Fibroblast of pulmonary artery (primary cell): ENCODE measurements around the gene AGAP1.

ENCODE experiments used
- DNase-seq: peaks from one replicate; pipeline ENCODE4 v3.0.0-alpha.2; 2010; ENCODE audit warnings: low read depth
- H3K4me3 ChIP-seq: replicated peaks from 2 replicates; pipeline ENCODE4 v1.5.1; 2011; ENCODE audit warnings: low read depth, mild to moderate bottlenecking, control low read depth, low read length, moderate library complexity
- TF ChIP-seq, protein P1 (sequence below): IDR thresholded peaks from 2 replicates; pipeline ENCODE4 v1.5.1; 2011; ENCODE audit warnings: mild to moderate bottlenecking, control low read depth, low read length, inconsistent platforms; ENCODE audit errors: missing control alignments

The AGAP1 gene

DNA sequence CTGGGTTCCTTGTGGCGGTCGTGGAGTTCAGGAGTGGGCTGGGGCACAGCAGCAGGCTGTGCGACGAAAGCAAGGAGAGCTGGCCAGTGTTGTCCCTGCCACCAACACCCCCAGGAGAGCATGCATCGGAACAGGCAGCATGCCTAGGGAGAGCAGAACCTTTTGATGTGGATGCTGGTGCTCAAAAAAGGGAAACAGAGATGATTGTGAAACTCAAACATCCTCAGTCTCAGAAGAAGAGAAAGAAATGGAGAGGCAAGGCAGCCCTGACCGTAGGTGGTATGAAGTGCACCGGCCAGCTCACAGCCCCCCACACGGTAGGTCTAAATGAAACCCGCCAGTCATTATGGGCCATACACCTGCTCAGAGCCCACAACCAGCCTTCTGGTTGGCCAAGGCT, 420.9 kb downstream of the AGAP1 start:
- TF ChIP-seq, protein P1, sequence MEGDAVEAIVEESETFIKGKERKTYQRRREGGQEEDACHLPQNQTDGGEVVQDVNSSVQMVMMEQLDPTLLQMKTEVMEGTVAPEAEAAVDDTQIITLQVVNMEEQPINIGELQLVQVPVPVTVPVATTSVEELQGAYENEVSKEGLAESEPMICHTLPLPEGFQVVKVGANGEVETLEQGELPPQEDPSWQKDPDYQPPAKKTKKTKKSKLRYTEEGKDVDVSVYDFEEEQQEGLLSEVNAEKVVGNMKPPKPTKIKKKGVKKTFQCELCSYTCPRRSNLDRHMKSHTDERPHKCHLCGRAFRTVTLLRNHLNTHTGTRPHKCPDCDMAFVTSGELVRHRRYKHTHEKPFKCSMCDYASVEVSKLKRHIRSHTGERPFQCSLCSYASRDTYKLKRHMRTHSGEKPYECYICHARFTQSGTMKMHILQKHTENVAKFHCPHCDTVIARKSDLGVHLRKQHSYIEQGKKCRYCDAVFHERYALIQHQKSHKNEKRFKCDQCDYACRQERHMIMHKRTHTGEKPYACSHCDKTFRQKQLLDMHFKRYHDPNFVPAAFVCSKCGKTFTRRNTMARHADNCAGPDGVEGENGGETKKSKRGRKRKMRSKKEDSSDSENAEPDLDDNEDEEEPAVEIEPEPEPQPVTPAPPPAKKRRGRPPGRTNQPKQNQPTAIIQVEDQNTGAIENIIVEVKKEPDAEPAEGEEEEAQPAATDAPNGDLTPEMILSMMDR = no peak
- H3K4me3 ChIP-seq = no peak overlapping the region
- DNase-seq = no peak

DNA sequence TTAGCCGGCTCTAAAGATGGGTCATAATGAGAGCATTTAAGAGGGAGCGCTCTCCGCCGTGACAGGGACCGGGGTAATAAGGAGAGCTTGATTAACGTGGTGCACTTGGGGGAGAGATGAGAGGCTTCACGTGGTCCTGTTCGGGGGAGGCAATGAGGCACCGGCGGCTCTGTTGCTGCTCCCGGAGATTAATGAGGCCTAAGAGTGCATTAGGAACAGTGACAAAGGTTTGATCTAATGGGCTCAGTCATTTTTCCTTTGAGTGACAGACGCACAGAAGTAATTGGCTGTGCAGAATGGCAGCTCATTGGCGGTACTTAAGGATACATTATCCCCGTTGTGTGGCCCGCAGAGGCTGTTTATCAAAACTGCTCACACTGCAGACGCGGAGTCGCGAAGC, 423.7 kb downstream of the AGAP1 start:
- DNase-seq = no peak
- TF ChIP-seq, protein P1 = no peak
- H3K4me3 ChIP-seq = no peak overlapping the region

DNA sequence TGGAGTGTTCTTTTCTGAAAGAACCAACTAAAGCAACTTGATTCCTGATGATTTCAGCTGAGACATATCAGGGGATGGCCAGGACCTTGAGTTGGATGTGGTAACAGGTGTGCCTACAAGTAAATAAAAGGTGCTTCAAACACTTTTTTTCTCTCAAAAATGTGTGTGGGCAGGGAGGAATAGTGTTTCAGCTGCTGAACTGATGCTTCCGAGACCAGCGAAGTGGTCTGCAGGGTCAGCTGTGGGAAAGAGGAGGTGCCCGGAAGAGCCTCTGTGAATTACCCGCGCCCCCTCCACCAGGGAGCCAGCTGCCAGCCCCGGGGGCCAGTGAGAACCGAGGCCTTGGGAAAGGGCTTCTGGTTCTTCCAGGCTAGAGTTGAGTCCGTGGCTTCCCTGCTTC, 425.0 kb downstream of the AGAP1 start:
- no peak for DNase-seq
- TF ChIP-seq, protein P1 = no peak
- H3K4me3 ChIP-seq = no peak overlapping the region

DNA sequence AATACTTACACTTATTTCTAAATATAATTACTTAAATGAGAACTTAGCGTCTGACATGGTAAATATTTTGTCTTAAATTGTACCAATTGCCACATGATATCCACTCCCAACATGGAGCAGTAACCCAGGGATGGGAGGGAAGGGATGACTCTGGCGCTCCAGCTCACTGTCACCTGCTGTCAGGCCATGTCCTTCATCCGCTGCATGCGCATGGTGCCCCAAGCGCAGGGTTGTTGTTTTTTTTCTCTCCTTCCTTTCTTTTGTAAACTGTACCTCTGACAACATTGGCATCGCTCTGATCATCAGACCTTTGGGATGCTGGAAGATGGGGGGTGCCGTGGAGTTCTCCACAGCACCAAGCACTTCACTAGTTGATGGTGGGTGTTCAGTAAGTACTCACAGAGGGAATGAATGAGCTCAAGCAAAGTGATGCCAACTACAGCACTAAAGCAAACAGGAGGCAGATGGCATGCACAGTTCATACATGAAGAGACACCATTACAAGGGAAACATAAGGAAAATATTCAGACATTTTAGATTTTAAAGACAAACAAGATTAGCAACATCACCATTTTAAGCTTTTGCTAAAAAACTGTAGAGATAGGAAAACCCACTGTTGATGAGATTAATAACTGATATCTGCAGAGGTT, 426.5 kb downstream of the AGAP1 start:
- no peak overlapping the region for H3K4me3 ChIP-seq
- DNase-seq = no peak
- TF ChIP-seq, protein P1 = no peak

DNA sequence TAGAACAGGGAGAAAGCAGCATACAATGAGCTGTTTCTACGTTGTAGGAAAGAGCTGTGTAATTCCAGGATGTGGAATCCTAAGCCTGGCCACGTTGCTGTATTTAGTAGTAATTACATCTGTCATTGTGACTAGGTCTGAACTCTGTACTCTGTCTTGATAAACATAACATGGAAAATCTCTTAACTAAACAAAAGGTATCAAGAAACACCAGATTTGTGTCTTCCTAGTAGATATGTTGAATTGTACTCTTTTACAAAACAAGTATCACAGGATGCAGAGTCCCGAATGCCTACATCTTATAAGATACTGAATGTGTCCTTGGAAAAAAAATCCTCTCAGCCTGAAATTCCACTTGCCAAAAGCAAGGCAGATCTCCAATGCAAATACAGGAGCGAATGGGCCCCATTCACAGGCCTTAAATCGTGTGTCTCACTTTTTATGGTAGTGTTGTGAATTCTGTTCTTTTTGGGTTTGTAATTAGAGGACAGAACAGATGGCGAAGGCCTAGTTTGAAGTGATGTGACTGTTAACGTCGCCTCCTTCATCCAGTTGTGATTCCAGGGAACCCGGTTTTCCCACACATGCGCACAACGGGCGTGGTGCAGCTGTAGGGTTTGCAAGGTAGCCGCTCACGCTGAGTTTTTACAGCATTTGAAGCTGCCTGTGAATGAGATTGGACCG, 427.8 kb downstream of the AGAP1 start:
- no peak for DNase-seq
- H3K4me3 ChIP-seq = no peak overlapping the region
- TF ChIP-seq, protein P1 = no peak

DNA sequence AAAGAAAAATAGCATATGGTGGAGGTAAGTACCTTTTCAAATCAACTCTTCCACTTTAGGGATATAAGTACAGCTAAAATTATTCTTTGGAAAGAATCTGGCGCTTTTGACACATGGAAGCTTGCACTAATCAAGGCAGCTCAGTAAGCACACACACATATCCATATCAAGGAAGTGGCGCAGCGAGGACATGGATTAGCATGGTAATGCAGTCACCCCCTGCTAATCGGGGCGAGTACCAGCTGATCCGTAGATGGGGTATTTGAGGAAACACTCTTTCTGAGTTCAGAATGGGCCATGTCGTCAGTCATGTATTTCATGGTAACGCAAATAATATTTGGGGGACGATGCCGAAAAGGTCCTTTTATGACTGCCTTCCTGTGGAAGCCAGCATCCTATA, 429.0 kb downstream of the AGAP1 start:
- no peak overlapping the region for H3K4me3 ChIP-seq
- DNase-seq = no peak
- TF ChIP-seq, protein P1 = no peak
